ENCODE results near the gene MKS1. TPM values are rescaled to one million over a fixed set of nuclear protein-coding genes. Genes with fewer than 3 reads are reported as not detected.

The MKS1 gene
- total RNA-seq, 1 experiment from 2014 or later = 29.8 TPM

DNA sequence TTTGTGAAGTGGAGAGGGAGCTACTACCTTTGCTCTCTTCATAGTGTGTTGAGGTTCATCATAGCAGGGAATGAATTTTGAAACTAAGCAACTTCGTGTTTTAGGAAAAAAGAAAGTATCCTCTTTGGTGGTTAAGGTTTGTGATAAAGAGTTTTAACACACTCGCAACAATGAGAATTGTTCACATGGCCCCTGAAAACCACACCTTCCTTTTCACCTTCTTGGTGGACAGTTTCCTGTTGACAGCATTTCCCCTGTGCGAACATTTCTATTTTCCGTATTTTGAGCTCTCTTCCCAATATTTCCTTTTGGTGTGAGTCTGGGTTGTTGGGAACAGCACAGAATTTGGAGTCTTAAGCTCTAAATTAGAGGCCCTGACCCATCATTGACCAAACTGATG is 48.4 kb downstream of the MKS1 start:
- ATAC-seq (no peak), DNase-seq (ENCODE audit: low read depth, low spot score) (no peak)
- no peak overlapping the region for H3K27ac ChIP-seq (ENCODE audit: low read depth, low read length)
- no peak overlapping the region for H3K4me3 ChIP-seq (replicated peaks in 1 of 2; ENCODE audit: low read depth in 1 of 2, low read length in 2 of 2)
- POLR2A ChIA-PET = interaction anchor here (0.5 kb wide), 1 partner anchor 16 kb away, joined by 3 read pairs; no protein-coding TSS in a partner anchor
- peaks cover 35% of the 10 kb centered on the region for H3K27me3 ChIP-seq (ENCODE audit: insufficient read depth, low read length)
- no peaks in the 10 kb centered on the region for H3K79me2 ChIP-seq (ENCODE audit: insufficient read depth, low read length)
- RAD21 ChIA-PET (ENCODE audit: low non-redundant PET in 1 of 2, low total read pairs in 2 of 2, uncharacterized antibody in 2 of 2, unreplicated experiment in 2 of 2) = no interaction called here
- no TSS peak for BruUV-seq (replicated peaks)
- no peaks in the 10 kb centered on the region for H3K9me2 ChIP-seq (ENCODE audit: insufficient read depth)
- no peak overlapping the region for H2AFZ ChIP-seq (ENCODE audit: low read depth, low read length, poor library complexity, severe bottlenecking)
- intact Hi-C loops (cut with micrococcal nuclease) = loop anchor here (5.0 kb wide), 1 partner anchor 1038 kb away; no protein-coding TSS in a partner anchor
- TF ChIP-seq JUND (IDR thresholded peaks at IDR 0.05) (no peak), SP1 (IDR thresholded peaks at IDR 0.05; ENCODE audit: low read depth) (no peak), ELF1 (IDR thresholded peaks at IDR 0.05; ENCODE audit: borderline replicate concordance, low read depth) (no peak)
- H3K4me1 ChIP-seq (ENCODE audit: control insufficient read depth in 1 of 2, insufficient read depth in 2 of 2, low read length in 2 of 2) = 0 out of 4 replicates have a peak, but pooled peaks cover 0 to 2% of the 10 kb centered on the region in 2 experiments
- no peaks in the 10 kb centered on the region for H4K20me1 ChIP-seq (ENCODE audit: insufficient read depth)
- H3K36me3 ChIP-seq (ENCODE audit: control insufficient read depth in 1 of 2, insufficient read depth in 2 of 2, low read length in 2 of 2) = no peaks in the 10 kb centered on the region
- CTCF ChIA-PET = interaction anchor here (0.6 to 1.1 kb wide), 4 partner anchors 34 to 403 kb away, joined by 3 to 5 read pairs (median 3); no protein-coding TSS in a partner anchor
- H3K9me3 ChIP-seq (ENCODE audit: control insufficient read depth in 1 of 2, insufficient read depth in 1 of 2, low read depth in 1 of 2, low read length in 2 of 2) = no peaks in the 10 kb centered on the region
- H3K4me2 ChIP-seq (ENCODE audit: low read length) = no peak overlapping the region
- H3K9ac ChIP-seq (ENCODE audit: low read length) = no peak overlapping the region

DNA sequence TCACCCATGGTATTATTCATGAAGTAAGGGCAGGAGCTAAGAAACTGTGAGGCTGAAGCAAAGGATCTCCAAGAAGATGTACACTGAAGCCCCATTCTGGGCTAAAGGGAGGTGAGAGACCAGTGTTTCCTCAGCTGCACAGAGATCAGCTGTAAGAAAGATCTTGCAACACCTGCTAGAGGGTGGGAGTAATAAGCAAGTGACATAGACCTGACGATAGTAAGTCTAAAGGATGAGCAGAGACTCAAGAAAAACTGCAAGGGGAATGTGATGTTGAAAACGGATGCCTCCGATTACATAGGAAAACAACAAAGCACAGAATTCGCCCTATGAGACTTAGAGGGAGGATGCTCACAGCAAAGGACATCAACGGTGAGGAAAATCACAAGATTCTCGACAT is 52.4 kb downstream of the MKS1 start, which contains the start of gene OR4D2:
Gene OR4D2, plus strand, starts transcription at position 301 of the 400 bp plus-strand sequence. CDS start 2,674 bp downstream, outside the sequence.
- CTCF ChIA-PET = no interaction called here
- H3K9me2 ChIP-seq (ENCODE audit: insufficient read depth) = no peaks in the 10 kb centered on the region
- H3K4me1 ChIP-seq (ENCODE audit: control insufficient read depth in 1 of 2, insufficient read depth in 2 of 2, low read length in 2 of 2) = no peaks in the 10 kb centered on the region
- H3K79me2 ChIP-seq (ENCODE audit: insufficient read depth, low read length) = no peaks in the 10 kb centered on the region
- H3K9ac ChIP-seq (ENCODE audit: low read length) = no peak within 1 kb of the TSS
- DNase-seq (ENCODE audit: low read depth, low spot score) (no peak), ATAC-seq (no peak)
- no peaks in the 10 kb centered on the region for H4K20me1 ChIP-seq (ENCODE audit: insufficient read depth)
- H3K27ac ChIP-seq (ENCODE audit: low read depth, low read length) = no peak within 1 kb of the TSS
- no peaks in the 10 kb centered on the region for H3K9me3 ChIP-seq (ENCODE audit: control insufficient read depth in 1 of 2, insufficient read depth in 1 of 2, low read depth in 1 of 2, low read length in 2 of 2)
- no peak within 1 kb of the TSS for H3K4me2 ChIP-seq (ENCODE audit: low read length)
- H3K4me3 ChIP-seq (replicated peaks in 1 of 2; ENCODE audit: low read depth in 1 of 2, low read length in 2 of 2) = no peak within 1 kb of the TSS
- H3K27me3 ChIP-seq (ENCODE audit: insufficient read depth, low read length) = peaks cover 72% of the 10 kb centered on the region
- RAD21 ChIA-PET (ENCODE audit: low non-redundant PET in 1 of 2, low total read pairs in 2 of 2, uncharacterized antibody in 2 of 2, unreplicated experiment in 2 of 2) = no interaction called here
- POLR2A ChIA-PET = no interaction called here
- H3K36me3 ChIP-seq (ENCODE audit: control insufficient read depth in 1 of 2, insufficient read depth in 2 of 2, low read length in 2 of 2) = no peaks in the 10 kb centered on the region
- intact Hi-C loops (cut with micrococcal nuclease) = no loop called here
- no peak within 1 kb of the TSS for H2AFZ ChIP-seq (ENCODE audit: low read depth, low read length, poor library complexity, severe bottlenecking)
- TF ChIP-seq ZNF274 (IDR thresholded peaks at IDR 0.05; ENCODE audit: low read depth, low read length) (no peak), ELF1 (IDR thresholded peaks at IDR 0.05; ENCODE audit: borderline replicate concordance, low read depth) (no peak), EZH2phosphoT487 (IDR thresholded peaks at IDR 0.05; ENCODE audit: borderline replicate concordance) (no peak), FOSL1 (IDR thresholded peaks at IDR 0.05; ENCODE audit: low read depth) (no peak), EGR1 (IDR thresholded peaks at IDR 0.05; ENCODE audit: low read depth) (no peak), SRF (IDR thresholded peaks at IDR 0.05; ENCODE audit: low read depth) (no peak), RAD21 (IDR thresholded peaks at IDR 0.05; ENCODE audit: low read depth) (no peak), POLR2AphosphoS5 (IDR thresholded peaks at IDR 0.05; ENCODE audit: low read depth, low read length) (no peak), SIN3A (IDR thresholded peaks at IDR 0.05; ENCODE audit: low read depth) (no peak), POLR2A (IDR thresholded peaks at IDR 0.05; ENCODE audit: borderline replicate concordance, extremely low read depth, insufficient read depth, insufficient read length) (no peak), CEBPB (IDR thresholded peaks at IDR 0.05; ENCODE audit: low read depth) (no peak), CBX3 (IDR thresholded peaks at IDR 0.05; ENCODE audit: low read depth) (no peak), EZH2 (IDR thresholded peaks at IDR 0.05) (no peak), SP1 (IDR thresholded peaks at IDR 0.05; ENCODE audit: low read depth) (no peak), YY1 (IDR thresholded peaks at IDR 0.05; ENCODE audit: extremely low read depth, insufficient replicate concordance, low read depth, low read length) (no peak)
- TF ChIP-seq, protein P1, sequence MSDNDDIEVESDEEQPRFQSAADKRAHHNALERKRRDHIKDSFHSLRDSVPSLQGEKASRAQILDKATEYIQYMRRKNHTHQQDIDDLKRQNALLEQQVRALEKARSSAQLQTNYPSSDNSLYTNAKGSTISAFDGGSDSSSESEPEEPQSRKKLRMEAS (IDR thresholded peaks at IDR 0.05) = no peak
- TF ChIP-seq, protein P2, sequence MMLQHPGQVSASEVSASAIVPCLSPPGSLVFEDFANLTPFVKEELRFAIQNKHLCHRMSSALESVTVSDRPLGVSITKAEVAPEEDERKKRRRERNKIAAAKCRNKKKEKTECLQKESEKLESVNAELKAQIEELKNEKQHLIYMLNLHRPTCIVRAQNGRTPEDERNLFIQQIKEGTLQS (IDR thresholded peaks at IDR 0.05) = no peak
- TF ChIP-seq, protein P3, sequence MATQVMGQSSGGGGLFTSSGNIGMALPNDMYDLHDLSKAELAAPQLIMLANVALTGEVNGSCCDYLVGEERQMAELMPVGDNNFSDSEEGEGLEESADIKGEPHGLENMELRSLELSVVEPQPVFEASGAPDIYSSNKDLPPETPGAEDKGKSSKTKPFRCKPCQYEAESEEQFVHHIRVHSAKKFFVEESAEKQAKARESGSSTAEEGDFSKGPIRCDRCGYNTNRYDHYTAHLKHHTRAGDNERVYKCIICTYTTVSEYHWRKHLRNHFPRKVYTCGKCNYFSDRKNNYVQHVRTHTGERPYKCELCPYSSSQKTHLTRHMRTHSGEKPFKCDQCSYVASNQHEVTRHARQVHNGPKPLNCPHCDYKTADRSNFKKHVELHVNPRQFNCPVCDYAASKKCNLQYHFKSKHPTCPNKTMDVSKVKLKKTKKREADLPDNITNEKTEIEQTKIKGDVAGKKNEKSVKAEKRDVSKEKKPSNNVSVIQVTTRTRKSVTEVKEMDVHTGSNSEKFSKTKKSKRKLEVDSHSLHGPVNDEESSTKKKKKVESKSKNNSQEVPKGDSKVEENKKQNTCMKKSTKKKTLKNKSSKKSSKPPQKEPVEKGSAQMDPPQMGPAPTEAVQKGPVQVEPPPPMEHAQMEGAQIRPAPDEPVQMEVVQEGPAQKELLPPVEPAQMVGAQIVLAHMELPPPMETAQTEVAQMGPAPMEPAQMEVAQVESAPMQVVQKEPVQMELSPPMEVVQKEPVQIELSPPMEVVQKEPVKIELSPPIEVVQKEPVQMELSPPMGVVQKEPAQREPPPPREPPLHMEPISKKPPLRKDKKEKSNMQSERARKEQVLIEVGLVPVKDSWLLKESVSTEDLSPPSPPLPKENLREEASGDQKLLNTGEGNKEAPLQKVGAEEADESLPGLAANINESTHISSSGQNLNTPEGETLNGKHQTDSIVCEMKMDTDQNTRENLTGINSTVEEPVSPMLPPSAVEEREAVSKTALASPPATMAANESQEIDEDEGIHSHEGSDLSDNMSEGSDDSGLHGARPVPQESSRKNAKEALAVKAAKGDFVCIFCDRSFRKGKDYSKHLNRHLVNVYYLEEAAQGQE (IDR thresholded peaks at IDR 0.05; ENCODE audit: low read depth) = no peak
- no TSS peak for BruUV-seq (replicated peaks)

Measured in HCT116 (cell line).